SK-N-SH (cell line): ENCODE data around the gene AMER1. TPM values are rescaled to one million over a fixed set of nuclear protein-coding genes. Genes with fewer than 3 reads are reported as not detected.

Experiments
- CTCF ChIA-PET: fragments of 300-600, 350-600 bp; formaldehyde crosslinking; extraction: SDS; loops from one replicate; lab custom pipeline; 2021; lab: Yijun Ruan, JAX
- POLR2A ChIA-PET: fragments of 350-600 bp; sonication (Branson Sonifier 250); formaldehyde crosslinking; extraction: SDS; loops from one replicate; lab custom pipeline; 2020; ENCODE audit warnings: antibody characterized with exemption, inconsistent platforms; lab: Yijun Ruan, JAX
- DNase-seq: peaks from one replicate; pipeline ENCODE4 v3.0.0; 2012
- H2AFZ ChIP-seq: fragments of 200-600 bp; sonication (generic); 2 replicates; pipeline ENCODE4 v1.8.1; 2016; ENCODE audit warnings: antibody characterized with exemption, mild to moderate bottlenecking, low read depth
- H3F3A ChIP-seq: fragments of 200-600 bp; sonication (generic); replicated peaks from 2 replicates; pipeline ENCODE3; 2016; ENCODE audit warnings: antibody characterized with exemption, mild to moderate bottlenecking; ENCODE audit not compliant: insufficient read depth
- H3K27ac ChIP-seq, 2 experiments: fragments of 200-500 bp in 1 of 2; fragments of 200-600 bp in 1 of 2; sonication (Bioruptor generic) in 1 of 2; sonication (generic), shearing (Covaris generic) in 1 of 2; 2 replicates each; pipeline versions ENCODE4 v1.5.1 to v1.6.1; 2014 to 2016; ENCODE audit warnings: low read depth in 2 of 2, inconsistent platforms in 1 of 2, low read length in 1 of 2, mild to moderate bottlenecking in 1 of 2, mixed read lengths in 1 of 2
- H3K27me3 ChIP-seq: fragments of 200-600 bp; sonication (generic), shearing (Covaris generic); 2 replicates; pipeline ENCODE4 v1.6.1; 2016; ENCODE audit warnings: mixed run types; ENCODE audit not compliant: insufficient read depth
- H3K36me3 ChIP-seq, 2 experiments: fragments of 200-500 bp in 1 of 2; fragments of 200-600 bp in 1 of 2; sonication (Bioruptor generic) in 1 of 2; sonication (generic) in 1 of 2; replicated peaks in 1 of 2; 2 replicates each; pipeline versions ENCODE3 to v1.5.1; 2014 to 2016; ENCODE audit warnings: low read length in 1 of 2, mild to moderate bottlenecking in 1 of 2; ENCODE audit not compliant: insufficient read depth in 2 of 2, control insufficient read depth in 1 of 2
- H3K4me1 ChIP-seq, 2 experiments: fragments of 200-500 bp in 1 of 2; fragments of 200-600 bp in 1 of 2; sonication (Bioruptor generic) in 1 of 2; sonication (generic), shearing (Covaris generic) in 1 of 2; 2 replicates each; pipeline versions ENCODE4 v1.5.1 to v1.6.1; 2014 to 2016; ENCODE audit warnings: low read depth in 1 of 2, low read length in 1 of 2, mixed run types in 1 of 2; ENCODE audit not compliant: insufficient read depth in 2 of 2, control insufficient read depth in 1 of 2
- H3K4me2 ChIP-seq: fragments of 200-600 bp; sonication (generic), shearing (Covaris generic); 2 replicates; pipeline ENCODE4 v1.6.1; 2017; ENCODE audit warnings: mixed run types
- H3K4me3 ChIP-seq, 2 experiments: fragments of 200-500 bp in 1 of 2; fragments of 200-600 bp in 1 of 2; sonication (Bioruptor generic) in 1 of 2; sonication (generic), shearing (Covaris generic) in 1 of 2; 2 replicates each; pipeline versions ENCODE4 v1.5.1 to v1.8.1; 2014 to 2016; ENCODE audit warnings: low read depth in 2 of 2, inconsistent platforms in 1 of 2, low read length in 1 of 2, mild to moderate bottlenecking in 1 of 2, mixed read lengths in 1 of 2, moderate library complexity in 1 of 2
- H3K79me2 ChIP-seq: fragments of 200-600 bp; sonication (generic); 2 replicates; pipeline ENCODE4 v1.8.1; 2017; ENCODE audit warnings: mild to moderate bottlenecking; ENCODE audit not compliant: insufficient read depth
- H3K9ac ChIP-seq: fragments of 200-600 bp; sonication (generic); 2 replicates; pipeline ENCODE4 v1.6.1; 2017; ENCODE audit warnings: mixed run types
- H3K9me2 ChIP-seq: fragments of 200-600 bp; sonication (generic); 2 replicates; pipeline ENCODE4 v1.6.1; 2017; ENCODE audit warnings: mixed run types
- H3K9me3 ChIP-seq: fragments of 200-600 bp; sonication (generic); 2 replicates; pipeline ENCODE4 v1.6.1; 2017; ENCODE audit warnings: mixed run types, mild to moderate bottlenecking, moderate library complexity
- H4K20me1 ChIP-seq: fragments of 200-600 bp; sonication (generic); 2 replicates; pipeline ENCODE4 v1.6.1; 2017; ENCODE audit warnings: mild to moderate bottlenecking, mixed run types; ENCODE audit not compliant: insufficient read depth
- CHD2 ChIP-seq: fragments of 150-350 bp; IDR thresholded peaks from 2 replicates; pipeline ENCODE4 v1.6.1; 2018; ENCODE audit warnings: low read length; ENCODE audit not compliant: partially characterized antibody
- CTCF ChIP-seq: fragments of 200-600 bp; sonication (generic); IDR thresholded peaks from 2 replicates; pipeline ENCODE4 v1.6.1; 2017; ENCODE audit warnings: antibody characterized with exemption, mild to moderate bottlenecking, moderate library complexity
- EP300 ChIP-seq, 2 experiments: IDR thresholded peaks; 2 replicates each; pipeline versions ENCODE4 v1.4.0 to v1.6.1; 2012; ENCODE audit warnings: borderline replicate concordance in 1 of 2, low read depth in 1 of 2, low read length in 1 of 2
- FOSL2 ChIP-seq: IDR thresholded peaks from 2 replicates; pipeline ENCODE4 v1.4.0; 2012; ENCODE audit warnings: low read depth, mild to moderate bottlenecking, moderate library complexity, borderline replicate concordance
- GABPA ChIP-seq: IDR thresholded peaks from 2 replicates; pipeline ENCODE4 v1.4.0; 2012; ENCODE audit warnings: low read depth, mild to moderate bottlenecking
- MAX ChIP-seq: IDR thresholded peaks from 2 replicates; pipeline ENCODE4 v1.4.0; 2012; ENCODE audit warnings: low read depth
- USF1 ChIP-seq: IDR thresholded peaks from 2 replicates; pipeline ENCODE4 v1.4.0; 2012; ENCODE audit warnings: low read depth, borderline replicate concordance
- WGBS: methylation state at CpG from one replicate; pipeline ENCODE4 v1.1.6; 2017; ENCODE audit warnings: low lambda C conversion rate; 5-methylcytosine and 5-hydroxymethylcytosine counted together
- polyA plus RNA-seq, 3 experiments: library from polyadenylated mRNA; depleted of rRNA; stranded (reverse); fragments of >200 nt; gene quantifications; 2 replicates each; pipeline ENCODE4 v1.2.3, GENCODE V29; 2012

Gene AMER1
- polyA plus RNA-seq (2012; rRNA removed), result 0.67 and 0.76 TPM in 2 replicates
- 0.67 and 0.77 TPM in 2 replicates for polyA plus RNA-seq (2012; cell fraction: cytosol; rRNA removed)
- polyA plus RNA-seq (2012; cell fraction: nucleus; rRNA removed), result 1.2 and 1.4 TPM in 2 replicates

DNA sequence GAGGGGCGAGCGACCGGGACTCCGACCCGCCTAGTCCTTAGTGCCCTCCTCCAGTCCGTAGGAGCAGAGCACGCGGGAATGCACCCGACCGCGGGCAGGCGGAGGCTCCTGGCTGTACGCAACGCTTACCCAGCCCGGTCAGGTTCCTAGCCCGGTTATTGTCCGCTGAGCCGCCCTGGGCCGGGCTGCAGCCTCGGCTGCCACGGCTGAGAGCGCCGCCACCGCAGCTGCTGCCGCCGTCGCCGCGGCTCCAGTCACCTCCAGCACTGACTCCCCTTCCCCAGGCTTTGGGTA, at the start of gene AMER1:
Gene AMER1, minus strand, starts transcription at position 268 of the 294 bp plus-strand sequence. CDS start 12,422 bp downstream, outside the sequence.
- no peak for TF ChIP-seq EP300 (IDR thresholded peaks at IDR 0.05; ENCODE audit: borderline replicate concordance in 1 of 2, low read depth in 1 of 2, low read length in 1 of 2)
- no peak for TF ChIP-seq GABPA
- Histone ChIP-seq H3K27me3 (no peaks in the 10 kb centered on the region), H3K4me2 (peak within 1 kb of the TSS; percentile 95), H3K36me3 (no peaks in the 10 kb centered on the region), H2AFZ (peak within 1 kb of the TSS; percentile 85), H3K9me2 (no peaks in the 10 kb centered on the region), H4K20me1 (0 out of 2 replicates have a peak, but pooled peaks cover 5% of the 10 kb centered on the region), H3K4me3 (peak within 1 kb of the TSS; percentile 66 to 75), H3K27ac (peak within 1 kb of the TSS; percentile 78 to 89), H3K79me2 (no peaks in the 10 kb centered on the region), H3K9me3 (no peaks in the 10 kb centered on the region), H3K9ac (peak within 1 kb of the TSS; percentile 71), H3K4me1 (peaks cover 4 to 27% of the 10 kb centered on the region in 2 experiments; a peak in 1 of 4 replicates), H3F3A (peaks cover 7% of the 10 kb centered on the region)
- DNase-seq, result no peak
- CTCF ChIA-PET, result interaction anchor here (1.0 to 1.5 kb wide), 5 partner anchors 9 to 112 kb away, joined by 3 to 6 read pairs (median 3); no protein-coding TSS in a partner anchor
- POLR2A ChIA-PET, result no interaction called here
- WGBS, result 0% methylated on average over 5 of the region's 29 CpGs

DNA sequence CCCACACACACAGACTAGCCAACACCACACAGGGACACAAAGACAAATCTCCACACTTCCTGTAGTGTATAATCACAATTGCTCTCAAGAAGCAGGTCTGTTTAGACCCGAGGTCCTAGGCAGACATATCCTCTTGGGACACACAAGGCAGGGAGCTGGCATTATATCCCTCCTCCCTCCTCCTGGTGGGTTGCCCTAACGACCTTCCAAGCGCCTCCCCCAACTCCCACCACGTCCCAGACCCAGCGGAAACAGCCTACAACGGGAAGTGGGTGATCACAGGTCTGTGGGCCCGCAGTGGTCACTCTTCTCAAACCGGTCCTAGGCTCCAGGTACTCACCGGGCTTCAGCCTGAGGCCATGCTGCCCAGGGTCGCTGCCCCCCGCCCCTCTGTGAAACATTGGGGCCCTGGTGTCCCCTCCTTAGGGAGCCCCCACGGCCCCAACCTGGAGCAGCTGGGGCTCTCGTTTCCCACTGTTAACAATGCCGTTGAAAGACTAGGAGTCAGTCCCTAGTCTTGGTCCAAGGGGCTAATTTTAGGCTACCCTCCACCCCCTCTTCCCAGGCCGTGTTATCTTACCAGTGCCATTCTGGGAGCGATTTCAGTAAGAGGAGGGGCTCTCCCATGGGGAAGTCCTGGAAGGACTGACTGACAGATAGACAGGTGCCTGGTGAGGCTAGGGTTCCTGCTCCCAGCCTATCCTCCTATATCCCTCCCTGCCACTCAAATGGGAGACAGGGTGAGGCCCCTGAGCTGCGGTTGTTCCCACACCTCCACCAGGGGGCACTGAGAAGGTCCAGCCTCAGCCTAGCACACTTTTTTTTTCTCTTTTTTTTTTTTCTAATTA, 24.8 kb upstream of the AMER1 start, which contains the start of gene ASB12:
Gene ASB12, minus strand, starts transcription at position 485 of the 848 bp plus-strand sequence. CDS start 4,957 bp downstream, outside the sequence.
- no peak within 1 kb of the TSS for H3K4me2 ChIP-seq
- H2AFZ ChIP-seq, result no peak within 1 kb of the TSS
- H4K20me1 ChIP-seq, result no peaks in the 10 kb centered on the region
- H3K27ac ChIP-seq, result no peak within 1 kb of the TSS
- no peaks in the 10 kb centered on the region for H3K79me2 ChIP-seq
- no peaks in the 10 kb centered on the region for H3K9me2 ChIP-seq
- H3K27me3 ChIP-seq, result no peaks in the 10 kb centered on the region
- TF ChIP-seq CTCF, result peak; percentile 12; the same call in 1 of the 2 replicates
- TF ChIP-seq CHD2, result no peak
- H3K9me3 ChIP-seq, result no peaks in the 10 kb centered on the region
- no peaks in the 10 kb centered on the region for H3K4me1 ChIP-seq
- no peak within 1 kb of the TSS for H3K9ac ChIP-seq
- ChIA-PET POLR2A (no interaction called here), CTCF (no interaction called here)
- H3K4me3 ChIP-seq, result no peak within 1 kb of the TSS
- no peaks in the 10 kb centered on the region for H3F3A ChIP-seq
- 3% methylated on average over 4 of the region's 17 CpGs for WGBS
- no peaks in the 10 kb centered on the region for H3K36me3 ChIP-seq
- DNase-seq, result no peak

- no peaks in the 10 kb centered on the region for H3K9me2 ChIP-seq
- H3K79me2 ChIP-seq, result no peaks in the 10 kb centered on the region
- DNase-seq, result no peak
- H3K27ac ChIP-seq, result no peak overlapping the region
- H3K4me3 ChIP-seq, result no peak overlapping the region
- 0% methylated on average over 3 of the region's 3 CpGs for WGBS
- H3K27me3 ChIP-seq, result no peaks in the 10 kb centered on the region
- H2AFZ ChIP-seq, result no peak overlapping the region
- no peaks in the 10 kb centered on the region for H3K9me3 ChIP-seq
- no peaks in the 10 kb centered on the region for H4K20me1 ChIP-seq
- CTCF ChIA-PET, result no interaction called here
- no peaks in the 10 kb centered on the region for H3K4me1 ChIP-seq
- no peaks in the 10 kb centered on the region for H3K36me3 ChIP-seq
- TF ChIP-seq MAX (no peak), GABPA (no peak), FOSL2 (no peak), USF1 (no peak)
- TF ChIP-seq, all 33 proteins: peak for 0
- Histone ChIP-seq H3K4me2 (no peak overlapping the region), H3F3A (no peaks in the 10 kb centered on the region), H3K9ac (no peak overlapping the region)
- POLR2A ChIA-PET, result no interaction called here
These were observed 23.6 kb upstream of the AMER1 start for GRCh38 chrX:64229154-64229553.
